ENCODE results near the gene MECP2. TPM values are rescaled to one million over a fixed set of nuclear protein-coding genes. Genes with fewer than 3 reads are reported as not detected.
A peak's percentile ranks its signal among the peaks of the same experiment; 100 is the strongest.

Gene MECP2
- total RNA-seq, 2 donors from 2014 or later = 34.4 to 35.3 TPM

GRCh38 chrX:154020536-154021115 lies 76.9 kb downstream of the MECP2 start:
- peaks cover 59% of the 10 kb centered on the region for H3K9me3 Mint-ChIP-seq
- no peak overlapping the region for H3K4me3 ChIP-seq (ENCODE audit: low read length)
- H3K4me3 Mint-ChIP-seq = peak overlapping the region; percentile 58
- no peaks in the 10 kb centered on the region for H3K4me1 ChIP-seq (ENCODE audit: control insufficient read depth, insufficient read depth, low read length)
- no peak overlapping the region for H3K27ac ChIP-seq (ENCODE audit: low read depth, low read length)
- peaks cover 18% of the 10 kb centered on the region for H3K4me1 Mint-ChIP-seq
- DNase-seq = no peak
- peak overlapping the region; percentile 78 for H3K27ac Mint-ChIP-seq
- no peak overlapping the region for H3K9ac ChIP-seq (ENCODE audit: extremely low read depth, low read length, poor library complexity, severe bottlenecking)
- TF ChIP-seq, protein P1, sequence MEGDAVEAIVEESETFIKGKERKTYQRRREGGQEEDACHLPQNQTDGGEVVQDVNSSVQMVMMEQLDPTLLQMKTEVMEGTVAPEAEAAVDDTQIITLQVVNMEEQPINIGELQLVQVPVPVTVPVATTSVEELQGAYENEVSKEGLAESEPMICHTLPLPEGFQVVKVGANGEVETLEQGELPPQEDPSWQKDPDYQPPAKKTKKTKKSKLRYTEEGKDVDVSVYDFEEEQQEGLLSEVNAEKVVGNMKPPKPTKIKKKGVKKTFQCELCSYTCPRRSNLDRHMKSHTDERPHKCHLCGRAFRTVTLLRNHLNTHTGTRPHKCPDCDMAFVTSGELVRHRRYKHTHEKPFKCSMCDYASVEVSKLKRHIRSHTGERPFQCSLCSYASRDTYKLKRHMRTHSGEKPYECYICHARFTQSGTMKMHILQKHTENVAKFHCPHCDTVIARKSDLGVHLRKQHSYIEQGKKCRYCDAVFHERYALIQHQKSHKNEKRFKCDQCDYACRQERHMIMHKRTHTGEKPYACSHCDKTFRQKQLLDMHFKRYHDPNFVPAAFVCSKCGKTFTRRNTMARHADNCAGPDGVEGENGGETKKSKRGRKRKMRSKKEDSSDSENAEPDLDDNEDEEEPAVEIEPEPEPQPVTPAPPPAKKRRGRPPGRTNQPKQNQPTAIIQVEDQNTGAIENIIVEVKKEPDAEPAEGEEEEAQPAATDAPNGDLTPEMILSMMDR (conservative IDR thresholded peaks at IDR 0.05) = no peak
- WGBS, 2 experiments (ENCODE audit: insufficient coverage in 1 of 2, insufficient read length in 1 of 2) = 92% methylated on average over 5 to 9 of the region's 9 CpGs
- H3K36me3 Mint-ChIP-seq (ENCODE audit: low read depth) = peaks cover 8% of the 10 kb centered on the region
- no peaks in the 10 kb centered on the region for H3K9me3 ChIP-seq (ENCODE audit: control insufficient read depth, low read length)
- no peaks in the 10 kb centered on the region for H3K27me3 ChIP-seq (ENCODE audit: control insufficient read depth, insufficient read depth, low read length, poor library complexity, severe bottlenecking)
- peaks cover 3% of the 10 kb centered on the region for H3K27me3 Mint-ChIP-seq (ENCODE audit: insufficient read depth)
- H3K36me3 ChIP-seq (ENCODE audit: control insufficient read depth, insufficient read depth, low read length) = no peaks in the 10 kb centered on the region

- Histone ChIP-seq H3K36me3 (ENCODE audit: control insufficient read depth, insufficient read depth, low read length) (no peaks in the 10 kb centered on the region), H3K9ac (ENCODE audit: extremely low read depth, low read length, poor library complexity, severe bottlenecking) (peak within 1 kb of the TSS; percentile 38), H3K4me3 (ENCODE audit: low read length) (no peak within 1 kb of the TSS), H3K27me3 (ENCODE audit: control insufficient read depth, insufficient read depth, low read length, poor library complexity, severe bottlenecking) (no peaks in the 10 kb centered on the region), H3K4me1 (ENCODE audit: control insufficient read depth, insufficient read depth, low read length) (no peaks in the 10 kb centered on the region), H3K27ac (ENCODE audit: low read depth, low read length) (no peak within 1 kb of the TSS), H3K9me3 (ENCODE audit: control insufficient read depth, low read length) (no peaks in the 10 kb centered on the region)
- TF ChIP-seq, protein P1 (conservative IDR thresholded peaks at IDR 0.05) = no peak
- H3K4me3 Mint-ChIP-seq = peak within 1 kb of the TSS; percentile 64
- H3K36me3 Mint-ChIP-seq (ENCODE audit: low read depth) = peaks cover 11% of the 10 kb centered on the region
- 20 to 25% methylated on average over 1 to 99 of the region's 99 CpGs for WGBS, 2 experiments (ENCODE audit: insufficient coverage in 1 of 2, insufficient read length in 1 of 2)
- H3K9me3 Mint-ChIP-seq = peaks cover 64% of the 10 kb centered on the region
- peaks cover 18% of the 10 kb centered on the region for H3K4me1 Mint-ChIP-seq
- peak; percentile 70 for DNase-seq
- H3K27me3 Mint-ChIP-seq (ENCODE audit: insufficient read depth) = peaks cover 3% of the 10 kb centered on the region
- peak within 1 kb of the TSS; percentile 82 for H3K27ac Mint-ChIP-seq
These were observed 77.6 kb downstream of the MECP2 start, which contains the start of gene IRAK1 for GRCh38 chrX:154019633-154020528. Gene IRAK1 (minus strand): TSS chrX:154019902. CDS start chrX:154019812, 90 bp downstream.

GRCh38 chrX:154019061-154019621 lies 78.4 kb downstream of the MECP2 start:
- peaks cover 11% of the 10 kb centered on the region for H3K36me3 Mint-ChIP-seq (ENCODE audit: low read depth)
- peak overlapping the region; percentile 64 for H3K4me3 Mint-ChIP-seq
- Histone ChIP-seq H3K4me1 (ENCODE audit: control insufficient read depth, insufficient read depth, low read length) (no peaks in the 10 kb centered on the region), H3K9ac (ENCODE audit: extremely low read depth, low read length, poor library complexity, severe bottlenecking) (no peak overlapping the region), H3K27me3 (ENCODE audit: control insufficient read depth, insufficient read depth, low read length, poor library complexity, severe bottlenecking) (no peaks in the 10 kb centered on the region), H3K9me3 (ENCODE audit: control insufficient read depth, low read length) (no peaks in the 10 kb centered on the region), H3K36me3 (ENCODE audit: control insufficient read depth, insufficient read depth, low read length) (no peaks in the 10 kb centered on the region), H3K27ac (ENCODE audit: low read depth, low read length) (no peak overlapping the region), H3K4me3 (ENCODE audit: low read length) (no peak overlapping the region)
- DNase-seq = no peak
- peaks cover 67% of the 10 kb centered on the region for H3K9me3 Mint-ChIP-seq
- WGBS, 2 experiments (ENCODE audit: insufficient coverage in 1 of 2, insufficient read length in 1 of 2) = 43 to 76% methylated on average over 3 to 39 of the region's 45 CpGs
- TF ChIP-seq, protein P1 (conservative IDR thresholded peaks at IDR 0.05) = no peak
- H3K4me1 Mint-ChIP-seq = peaks cover 18% of the 10 kb centered on the region
- H3K27me3 Mint-ChIP-seq (ENCODE audit: insufficient read depth) = peaks cover 3% of the 10 kb centered on the region
- H3K27ac Mint-ChIP-seq = peak overlapping the region; percentile 82

All from endodermal cell (in vitro differentiated cells).